Neural crest cell (in vitro differentiated cells): ENCODE data around the gene AHCYL2. TPM values are rescaled to one million over a fixed set of nuclear protein-coding genes. Genes with fewer than 3 reads are reported as not detected.
"Not testable (repeated sequence)": the region's sequence is repeated elsewhere in the genome, so short reads cannot be mapped to it uniquely, and the experiment has no call there.

Source experiments
- DNase-seq: peaks from one replicate; pipeline ENCODE4 v3.0.0; 2021; ENCODE audit warnings: low read depth, mixed read lengths, low spot score
- H3K27ac Mint-ChIP-seq: one replicate; pipeline ENCODE4 v1.8.0; 2021; ENCODE audit warnings: mild to moderate bottlenecking, mixed read lengths; ENCODE audit not compliant: unreplicated experiment
- H3K27me3 Mint-ChIP-seq: 2 replicates; pipeline ENCODE4 v1.8.0; 2021; ENCODE audit warnings: low read depth, mild to moderate bottlenecking, mixed read lengths
- H3K36me3 Mint-ChIP-seq: 2 replicates; pipeline ENCODE4 v1.8.0; 2021; ENCODE audit warnings: low read depth, mild to moderate bottlenecking, mixed read lengths
- H3K4me1 Mint-ChIP-seq: 2 replicates; pipeline ENCODE4 v1.8.0; 2021; ENCODE audit warnings: mixed read lengths
- H3K4me3 Mint-ChIP-seq: one replicate; pipeline ENCODE4 v1.8.0; 2021; ENCODE audit warnings: mild to moderate bottlenecking, mixed read lengths
- H3K9me3 Mint-ChIP-seq: 2 replicates; pipeline ENCODE4 v1.8.0; 2021; ENCODE audit warnings: mixed read lengths
- total RNA-seq: library from RNA; stranded (reverse); gene quantifications from 2 replicates; pipeline ENCODE4 v1.2.1, GENCODE V29; 2021
- TF ChIP-seq, protein P1 (sequence below): fragments of 200-600 bp; sonication (generic); conservative IDR thresholded peaks from 2 replicates; pipeline ENCODE4 v1.5.0; 2021; ENCODE audit warnings: antibody characterized with exemption, mild to moderate bottlenecking

The AHCYL2 gene
- total RNA-seq, 1 donor from 2014 or later: 19.1 TPM

DNA sequence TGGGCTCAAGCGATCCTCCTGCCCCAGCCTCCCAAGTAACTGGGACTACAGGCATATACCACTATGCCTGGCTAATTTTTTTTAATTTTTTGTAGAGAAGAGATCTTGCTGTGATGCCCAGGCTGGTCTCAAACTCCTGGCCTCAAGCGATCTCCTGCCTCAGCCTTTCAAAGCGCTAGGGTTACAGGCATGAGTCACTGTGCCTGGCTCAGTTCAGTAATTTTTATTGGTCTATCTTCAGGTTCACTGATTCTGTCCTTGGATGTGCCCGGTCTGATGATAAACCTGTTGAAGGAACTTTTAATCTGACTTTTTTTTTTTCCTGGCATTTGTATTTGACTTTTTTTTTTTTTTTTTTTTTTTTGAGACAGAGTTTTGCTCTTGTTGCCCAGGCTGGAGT lies 169.3 kb downstream of the AHCYL2 start:
- H3K27ac Mint-ChIP-seq: no peak overlapping the region
- no peaks in the 10 kb centered on the region for H3K9me3 Mint-ChIP-seq
- DNase-seq: no peak
- H3K4me1 Mint-ChIP-seq: no peaks in the 10 kb centered on the region
- H3K27me3 Mint-ChIP-seq: no peaks in the 10 kb centered on the region
- peaks cover 5% of the 10 kb centered on the region for H3K36me3 Mint-ChIP-seq
- H3K4me3 Mint-ChIP-seq: no peak overlapping the region
- TF ChIP-seq, protein P1, sequence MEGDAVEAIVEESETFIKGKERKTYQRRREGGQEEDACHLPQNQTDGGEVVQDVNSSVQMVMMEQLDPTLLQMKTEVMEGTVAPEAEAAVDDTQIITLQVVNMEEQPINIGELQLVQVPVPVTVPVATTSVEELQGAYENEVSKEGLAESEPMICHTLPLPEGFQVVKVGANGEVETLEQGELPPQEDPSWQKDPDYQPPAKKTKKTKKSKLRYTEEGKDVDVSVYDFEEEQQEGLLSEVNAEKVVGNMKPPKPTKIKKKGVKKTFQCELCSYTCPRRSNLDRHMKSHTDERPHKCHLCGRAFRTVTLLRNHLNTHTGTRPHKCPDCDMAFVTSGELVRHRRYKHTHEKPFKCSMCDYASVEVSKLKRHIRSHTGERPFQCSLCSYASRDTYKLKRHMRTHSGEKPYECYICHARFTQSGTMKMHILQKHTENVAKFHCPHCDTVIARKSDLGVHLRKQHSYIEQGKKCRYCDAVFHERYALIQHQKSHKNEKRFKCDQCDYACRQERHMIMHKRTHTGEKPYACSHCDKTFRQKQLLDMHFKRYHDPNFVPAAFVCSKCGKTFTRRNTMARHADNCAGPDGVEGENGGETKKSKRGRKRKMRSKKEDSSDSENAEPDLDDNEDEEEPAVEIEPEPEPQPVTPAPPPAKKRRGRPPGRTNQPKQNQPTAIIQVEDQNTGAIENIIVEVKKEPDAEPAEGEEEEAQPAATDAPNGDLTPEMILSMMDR: no peak

GRCh38 chr7:129394982-129395914 lies 170.4 kb downstream of the AHCYL2 start:
- Mint-ChIP-seq H3K4me1 (no peaks in the 10 kb centered on the region), H3K27me3 (no peaks in the 10 kb centered on the region), H3K36me3 (peaks cover 5% of the 10 kb centered on the region), H3K9me3 (no peaks in the 10 kb centered on the region), H3K4me3 (no peak overlapping the region), H3K27ac (no peak overlapping the region)
- DNase-seq: no peak
- TF ChIP-seq, protein P1: no peak

DNA sequence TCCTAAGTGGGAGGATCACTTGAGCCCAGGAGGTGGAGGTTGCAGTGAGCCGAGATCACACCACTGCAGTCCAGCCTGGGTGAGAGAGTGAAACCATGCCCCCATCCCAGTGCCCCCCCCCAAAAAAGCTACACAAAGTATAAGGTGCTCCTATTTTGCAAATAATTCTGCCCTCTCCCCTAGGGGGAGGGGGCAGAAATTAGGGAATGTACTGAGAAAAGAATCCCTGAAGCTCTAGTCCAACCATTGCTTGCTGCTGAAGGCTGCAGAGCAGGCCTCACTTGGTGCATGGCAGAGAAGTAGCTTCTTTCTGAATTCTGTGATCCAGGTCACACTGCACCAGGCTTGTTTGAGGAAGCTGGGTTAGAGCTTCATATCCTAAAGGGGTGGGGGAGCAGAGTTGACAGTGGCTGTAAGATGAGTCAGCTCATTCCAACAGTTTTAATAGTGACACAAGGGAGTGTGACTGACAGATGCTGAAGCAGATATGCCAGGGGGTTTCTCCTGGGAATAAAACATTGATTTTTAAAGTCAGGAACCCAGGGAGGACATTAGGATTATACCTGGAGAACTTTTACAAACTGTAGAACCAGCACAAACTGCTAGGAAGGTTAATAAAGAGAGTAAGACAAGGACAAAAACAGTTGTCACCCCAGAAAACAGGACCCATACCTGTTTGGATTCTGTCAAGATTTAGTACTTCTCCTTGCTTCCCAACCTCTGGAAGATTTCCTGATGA lies 176.6 kb downstream of the AHCYL2 start:
- no peaks in the 10 kb centered on the region for H3K4me1 Mint-ChIP-seq
- no peak overlapping the region for H3K4me3 Mint-ChIP-seq
- peaks cover 9% of the 10 kb centered on the region for H3K36me3 Mint-ChIP-seq
- no peaks in the 10 kb centered on the region for H3K27me3 Mint-ChIP-seq
- no peak for DNase-seq
- TF ChIP-seq, protein P1: no peak
- no peaks in the 10 kb centered on the region for H3K9me3 Mint-ChIP-seq
- H3K27ac Mint-ChIP-seq: no peak overlapping the region

GRCh38 chr7:129401967-129402860 lies 177.4 kb downstream of the AHCYL2 start:
- no peak overlapping the region for H3K4me3 Mint-ChIP-seq
- no peaks in the 10 kb centered on the region for H3K9me3 Mint-ChIP-seq
- DNase-seq: no peak
- H3K27me3 Mint-ChIP-seq: no peaks in the 10 kb centered on the region
- H3K27ac Mint-ChIP-seq: no peak overlapping the region
- H3K36me3 Mint-ChIP-seq: peaks cover 10% of the 10 kb centered on the region
- TF ChIP-seq, protein P1: no peak
- H3K4me1 Mint-ChIP-seq: no peaks in the 10 kb centered on the region

DNA sequence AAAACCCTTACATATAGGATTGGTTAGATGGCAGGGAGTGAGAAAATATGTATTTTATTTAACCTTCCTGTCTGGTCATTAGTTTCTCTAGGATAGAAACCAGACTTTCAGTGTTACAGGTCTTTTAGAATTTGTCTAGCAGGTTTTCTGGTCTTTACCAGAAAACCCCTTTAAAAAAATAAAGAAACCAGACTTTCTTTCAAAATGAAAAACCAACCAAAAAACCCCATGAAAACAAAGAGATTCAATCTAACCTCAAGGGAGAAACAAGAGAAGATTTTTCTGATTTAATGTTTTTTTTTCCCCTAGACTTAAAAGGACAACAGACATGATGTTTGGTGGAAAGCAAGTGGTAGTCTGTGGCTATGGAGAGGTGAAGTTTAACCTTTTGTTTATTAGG lies 180.7 kb downstream of the AHCYL2 start:
- no peak overlapping the region for H3K27ac Mint-ChIP-seq
- no peaks in the 10 kb centered on the region for H3K27me3 Mint-ChIP-seq
- no peaks in the 10 kb centered on the region for H3K9me3 Mint-ChIP-seq
- H3K4me1 Mint-ChIP-seq: no peaks in the 10 kb centered on the region
- no peak overlapping the region for H3K4me3 Mint-ChIP-seq
- TF ChIP-seq, protein P1: no peak
- no peak for DNase-seq
- H3K36me3 Mint-ChIP-seq: peaks cover 16% of the 10 kb centered on the region

GRCh38 chr7:129410238-129410637 lies 185.4 kb downstream of the AHCYL2 start:
- not testable (repeated sequence) for DNase-seq, H3K27me3 Mint-ChIP-seq, H3K9me3 Mint-ChIP-seq, H3K27ac Mint-ChIP-seq, H3K4me1 Mint-ChIP-seq, H3K4me3 Mint-ChIP-seq
- H3K36me3 Mint-ChIP-seq: peaks cover 27% of the 10 kb centered on the region
